Measurements from ENCODE around the gene TRIM29. TPM values are rescaled to one million over a fixed set of nuclear protein-coding genes. Genes with fewer than 3 reads are reported as not detected.

The TRIM29 gene
- total and polyA plus RNA-seq, 2 of the 13 experiments (the other 11 are each of a cell fraction or from before 2014, with no cell fraction given): 0.86 TPM

DNA sequence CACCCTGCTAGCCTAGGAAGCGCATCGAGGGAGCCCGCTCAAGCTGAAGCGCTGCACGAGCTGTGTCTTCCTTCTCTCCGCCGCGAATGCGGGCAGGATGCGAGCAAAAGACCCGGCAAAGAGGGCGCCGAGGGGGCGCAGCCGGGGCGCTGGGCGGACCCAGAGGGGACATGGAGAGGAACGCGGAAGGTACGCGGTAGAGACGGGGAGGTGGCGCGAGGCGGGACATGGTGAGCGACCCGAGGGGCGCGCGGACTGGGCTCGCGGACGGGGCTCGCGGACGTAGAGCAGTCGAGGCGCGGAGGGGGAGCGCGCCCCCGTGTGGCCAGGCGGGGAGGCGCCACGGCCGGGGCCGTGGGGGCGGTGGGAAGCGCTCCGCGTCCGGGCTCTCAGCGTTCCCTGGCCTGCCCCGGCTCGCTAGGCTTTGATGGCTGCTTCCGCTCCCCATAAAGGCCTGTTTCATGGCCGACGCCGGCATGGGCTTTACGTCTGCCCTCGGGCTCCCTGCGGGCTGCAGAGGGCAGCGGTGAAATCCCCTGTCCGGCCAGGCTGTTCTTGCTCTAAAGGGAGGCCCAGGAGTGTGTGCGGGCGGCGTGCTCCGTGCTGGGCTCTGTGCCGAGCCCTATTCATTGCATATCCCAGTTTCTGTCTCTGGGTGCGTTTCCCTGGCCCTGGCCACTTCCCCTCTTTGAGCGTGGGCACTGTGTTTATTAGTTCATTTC is 31.2 kb upstream of the TRIM29 start (continued):
- TF ChIP-seq CENPT (CRISPR knock-in tag; IDR thresholded peaks at IDR 0.05; ENCODE audit: low read depth): no peak
- 0 out of 2 replicates have a peak, but pooled peaks have one; percentile 2 for TF ChIP-seq FOXO1 (CRISPR knock-in tag; IDR thresholded peaks at IDR 0.05)
- TF ChIP-seq JDP2 (CRISPR knock-in tag; IDR thresholded peaks at IDR 0.05; ENCODE audit: borderline replicate concordance): no peak
- no peak for TF ChIP-seq ASH2L (IDR thresholded peaks at IDR 0.05; ENCODE audit: insufficient read length, low read depth, low read length)
- TF ChIP-seq KDM2A (CRISPR knock-in tag; IDR thresholded peaks at IDR 0.05; ENCODE audit: borderline replicate concordance, low read depth): peak; percentile 67; the same call in 1 of the 2 replicates
- TF ChIP-seq, protein P1, sequence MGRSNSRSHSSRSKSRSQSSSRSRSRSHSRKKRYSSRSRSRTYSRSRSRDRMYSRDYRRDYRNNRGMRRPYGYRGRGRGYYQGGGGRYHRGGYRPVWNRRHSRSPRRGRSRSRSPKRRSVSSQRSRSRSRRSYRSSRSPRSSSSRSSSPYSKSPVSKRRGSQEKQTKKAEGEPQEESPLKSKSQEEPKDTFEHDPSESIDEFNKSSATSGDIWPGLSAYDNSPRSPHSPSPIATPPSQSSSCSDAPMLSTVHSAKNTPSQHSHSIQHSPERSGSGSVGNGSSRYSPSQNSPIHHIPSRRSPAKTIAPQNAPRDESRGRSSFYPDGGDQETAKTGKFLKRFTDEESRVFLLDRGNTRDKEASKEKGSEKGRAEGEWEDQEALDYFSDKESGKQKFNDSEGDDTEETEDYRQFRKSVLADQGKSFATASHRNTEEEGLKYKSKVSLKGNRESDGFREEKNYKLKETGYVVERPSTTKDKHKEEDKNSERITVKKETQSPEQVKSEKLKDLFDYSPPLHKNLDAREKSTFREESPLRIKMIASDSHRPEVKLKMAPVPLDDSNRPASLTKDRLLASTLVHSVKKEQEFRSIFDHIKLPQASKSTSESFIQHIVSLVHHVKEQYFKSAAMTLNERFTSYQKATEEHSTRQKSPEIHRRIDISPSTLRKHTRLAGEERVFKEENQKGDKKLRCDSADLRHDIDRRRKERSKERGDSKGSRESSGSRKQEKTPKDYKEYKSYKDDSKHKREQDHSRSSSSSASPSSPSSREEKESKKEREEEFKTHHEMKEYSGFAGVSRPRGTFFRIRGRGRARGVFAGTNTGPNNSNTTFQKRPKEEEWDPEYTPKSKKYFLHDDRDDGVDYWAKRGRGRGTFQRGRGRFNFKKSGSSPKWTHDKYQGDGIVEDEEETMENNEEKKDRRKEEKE (IDR thresholded peaks at IDR 0.05): no peak
- no peak for TF ChIP-seq ESRRA (CRISPR knock-in tag; IDR thresholded peaks at IDR 0.05; ENCODE audit: low read depth)
- TF ChIP-seq ZNF652 (CRISPR knock-in tag; IDR thresholded peaks at IDR 0.05; ENCODE audit: borderline replicate concordance, low read depth): no peak
- no peak; the same call in 1 of the 2 replicates for TF ChIP-seq RNF2 (conservative IDR thresholded peaks at IDR 0.05; ENCODE audit: low read depth)
- peak; percentile 60; the same call in 1 of the 2 replicates for TF ChIP-seq DNMT1 (CRISPR knock-in tag; IDR thresholded peaks at IDR 0.05)
- TF ChIP-seq MEIS2 (CRISPR knock-in tag; IDR thresholded peaks at IDR 0.05): peak; percentile 17
- no peak for TF ChIP-seq EEA1 (CRISPR knock-in tag; IDR thresholded peaks at IDR 0.05; ENCODE audit: borderline replicate concordance)
- TF ChIP-seq ZNF282 (IDR thresholded peaks at IDR 0.05; ENCODE audit: partially characterized antibody): no peak
- TF ChIP-seq ZNF687 (CRISPR knock-in tag; IDR thresholded peaks at IDR 0.05): peak; percentile 77
- no peak for TF ChIP-seq ZKSCAN1 (IDR thresholded peaks at IDR 0.05; ENCODE audit: low read length)
- TF ChIP-seq, protein P2, sequence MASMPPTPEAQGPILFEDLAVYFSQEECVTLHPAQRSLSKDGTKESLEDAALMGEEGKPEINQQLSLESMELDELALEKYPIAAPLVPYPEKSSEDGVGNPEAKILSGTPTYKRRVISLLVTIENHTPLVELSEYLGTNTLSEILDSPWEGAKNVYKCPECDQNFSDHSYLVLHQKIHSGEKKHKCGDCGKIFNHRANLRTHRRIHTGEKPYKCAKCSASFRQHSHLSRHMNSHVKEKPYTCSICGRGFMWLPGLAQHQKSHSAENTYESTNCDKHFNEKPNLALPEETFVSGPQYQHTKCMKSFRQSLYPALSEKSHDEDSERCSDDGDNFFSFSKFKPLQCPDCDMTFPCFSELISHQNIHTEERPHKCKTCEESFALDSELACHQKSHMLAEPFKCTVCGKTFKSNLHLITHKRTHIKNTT (CRISPR knock-in tag; IDR thresholded peaks at IDR 0.05): no peak
- TF ChIP-seq ZNF260 (CRISPR knock-in tag; IDR thresholded peaks at IDR 0.05; ENCODE audit: borderline replicate concordance, low read depth): no peak
- TF ChIP-seq MED1 (CRISPR knock-in tag; IDR thresholded peaks at IDR 0.05): 0 out of 2 replicates have a peak, but pooled peaks have one; percentile 9
- no peak for TF ChIP-seq CCAR2 (optimal IDR thresholded peaks at IDR 0.05; ENCODE audit: low read depth, low read length)

All from HepG2 (cell line).